Mesenchymal stem cell (in vitro differentiated cells and primary cell): ENCODE measurements around the gene SLC9B1.

Source experiments
- DNase-seq: peaks from one replicate; pipeline ENCODE4 v3.0.0-alpha.2; 2013
- H2AFZ ChIP-seq: one replicate; pipeline ENCODE4 v1.6.1; 2013; ENCODE audit warnings: low read depth, mild to moderate bottlenecking, control low read depth, inconsistent platforms, low read length, moderate library complexity
- H2AK5ac ChIP-seq: 2 replicates; pipeline ENCODE4 v1.6.1; 2013; ENCODE audit warnings: low read length, moderate library complexity, mild to moderate bottlenecking, inconsistent platforms; ENCODE audit not compliant: severe bottlenecking
- H2BK120ac ChIP-seq: one replicate; pipeline ENCODE4 v1.6.1; 2013; ENCODE audit warnings: low read depth, mild to moderate bottlenecking, inconsistent platforms, low read length, moderate library complexity
- H2BK12ac ChIP-seq, 2 experiments: one replicate each; pipeline ENCODE4 v1.6.1; 2013; ENCODE audit warnings: inconsistent platforms in 2 of 2, low read length in 2 of 2, mild to moderate bottlenecking in 2 of 2, moderate library complexity in 2 of 2, control low read depth in 1 of 2
- H2BK15ac ChIP-seq: one replicate; pipeline ENCODE4 v1.6.1; 2013; ENCODE audit warnings: mild to moderate bottlenecking, low read depth, inconsistent platforms; ENCODE audit not compliant: poor library complexity, severe bottlenecking
- H2BK5ac ChIP-seq: 2 replicates; pipeline ENCODE4 v1.6.1; 2013; ENCODE audit warnings: low read depth, mild to moderate bottlenecking, low read length, control low read depth, inconsistent platforms; ENCODE audit not compliant: poor library complexity, severe bottlenecking
- H3K14ac ChIP-seq, 2 experiments: one replicate each; pipeline ENCODE4 v1.6.1; 2013; ENCODE audit warnings: inconsistent platforms in 2 of 2, low read length in 2 of 2, control low read depth in 1 of 2, mild to moderate bottlenecking in 1 of 2, moderate library complexity in 1 of 2
- H3K18ac ChIP-seq, 2 experiments: one replicate each; pipeline ENCODE4 v1.6.1; 2013; ENCODE audit warnings: inconsistent platforms in 2 of 2, low read length in 2 of 2, control low read depth in 1 of 2, low read depth in 1 of 2, mild to moderate bottlenecking in 1 of 2
- H3K23ac ChIP-seq, 2 experiments: one replicate each; pipeline ENCODE4 v1.6.1; 2013; ENCODE audit warnings: inconsistent platforms in 2 of 2, low read length in 2 of 2, mild to moderate bottlenecking in 2 of 2, moderate library complexity in 2 of 2, control low read depth in 1 of 2
- H3K27ac ChIP-seq: 2 replicates; pipeline ENCODE4 v1.5.1; 2013; ENCODE audit warnings: mild to moderate bottlenecking, moderate library complexity, low read length, control low read depth, inconsistent platforms; ENCODE audit not compliant: poor library complexity, severe bottlenecking
- H3K27me3 ChIP-seq, 2 experiments: 2 replicates each; pipeline versions ENCODE4 v1.6.1 to v1.7.0; 2013; ENCODE audit warnings: low read length in 2 of 2, mild to moderate bottlenecking in 2 of 2, moderate library complexity in 2 of 2, control low read depth in 1 of 2, inconsistent platforms in 1 of 2; ENCODE audit not compliant: control insufficient read depth in 1 of 2, insufficient read depth in 1 of 2
- H3K36me3 ChIP-seq, 2 experiments: 2 replicates each; pipeline versions ENCODE4 v1.6.1 to v1.7.0; 2013; ENCODE audit warnings: low read length in 2 of 2, control low read depth in 1 of 2, inconsistent platforms in 1 of 2, low read depth in 1 of 2, mild to moderate bottlenecking in 1 of 2; ENCODE audit not compliant: insufficient read depth in 2 of 2, control insufficient read depth in 1 of 2
- H3K4ac ChIP-seq, 2 experiments: one replicate each; pipeline ENCODE4 v1.6.1; 2013; ENCODE audit warnings: inconsistent platforms in 2 of 2, low read length in 2 of 2, mild to moderate bottlenecking in 2 of 2, moderate library complexity in 2 of 2, control low read depth in 1 of 2, low read depth in 1 of 2
- H3K4me1 ChIP-seq: 2 replicates; pipeline ENCODE4 v1.6.1; 2013; ENCODE audit warnings: low read depth, low read length, control low read depth; ENCODE audit not compliant: control insufficient read depth, insufficient read depth
- H3K4me2 ChIP-seq: 2 replicates; pipeline ENCODE4 v1.6.1; 2013; ENCODE audit warnings: low read length, mild to moderate bottlenecking, inconsistent platforms; ENCODE audit not compliant: poor library complexity, severe bottlenecking
- H3K4me3 ChIP-seq, 2 experiments: 2 replicates each; pipeline versions ENCODE4 v1.5.1 to v1.7.0; 2013; ENCODE audit warnings: low read length in 2 of 2, mild to moderate bottlenecking in 2 of 2, control low read depth in 1 of 2, low read depth in 1 of 2; ENCODE audit not compliant: insufficient read depth in 1 of 2
- H3K79me1 ChIP-seq: replicated peaks from 2 replicates; pipeline ENCODE4 v1.6.1; 2013; ENCODE audit warnings: mild to moderate bottlenecking, control low read depth, low read length, inconsistent platforms; ENCODE audit not compliant: poor library complexity, severe bottlenecking
- H3K9ac ChIP-seq: 2 replicates; pipeline ENCODE4 v1.7.0; 2013; ENCODE audit warnings: mild to moderate bottlenecking, low read length, moderate library complexity
- H3K9me3 ChIP-seq: 2 replicates; pipeline ENCODE4 v1.7.0; 2013; ENCODE audit warnings: mild to moderate bottlenecking, low read length; ENCODE audit not compliant: control insufficient read depth
- H4K8ac ChIP-seq: one replicate; pipeline ENCODE4 v1.6.1; 2013; ENCODE audit warnings: inconsistent platforms, mild to moderate bottlenecking, low read length, moderate library complexity
- H4K91ac ChIP-seq: one replicate; pipeline ENCODE4 v1.6.1; 2013; ENCODE audit warnings: mild to moderate bottlenecking, low read length, inconsistent platforms
- WGBS: methylation state at CpG from one replicate; pipeline ENCODE4 v1.1.7; 2013; ENCODE audit warnings: mixed read lengths; 5-methylcytosine and 5-hydroxymethylcytosine counted together

The SLC9B1 gene

GRCh38 chr4:102862016-102862415 is 157.5 kb downstream of the SLC9B1 start:
- Histone ChIP-seq H3K18ac (no peak overlapping the region), H3K9me3 (peaks cover 24% of the 10 kb centered on the region), H3K4ac (no peak overlapping the region), H3K14ac (no peak overlapping the region), H3K79me1 (peaks cover 10% of the 10 kb centered on the region), H3K4me3 (no peak overlapping the region), H3K4me2 (no peak overlapping the region), H3K27ac (no peak overlapping the region), H3K23ac (no peak overlapping the region), H2BK12ac (no peak overlapping the region), H3K4me1 (no peaks in the 10 kb centered on the region), H3K27me3 (no peaks in the 10 kb centered on the region), H4K91ac (no peak overlapping the region), H2AK5ac (no peak overlapping the region), H2BK5ac (no peak overlapping the region), H2AFZ (no peak overlapping the region), H2BK15ac (no peak overlapping the region), H3K36me3 (no peaks in the 10 kb centered on the region), H4K8ac (no peak overlapping the region), H3K9ac (no peak overlapping the region), H2BK120ac (no peak overlapping the region)
- WGBS = no CpG with 5 or more reads among the region's 1 CpG
- no peak for DNase-seq

GRCh38 chr4:102860611-102861324 is 158.7 kb downstream of the SLC9B1 start:
- Histone ChIP-seq H2BK120ac (no peak overlapping the region), H3K79me1 (peaks cover 10% of the 10 kb centered on the region), H2BK5ac (no peak overlapping the region), H3K4me2 (no peak overlapping the region), H3K14ac (peak overlapping the region in 1 of 2 experiments; percentile 55), H4K91ac (no peak overlapping the region), H3K4me1 (no peaks in the 10 kb centered on the region), H3K4me3 (no peak overlapping the region), H3K27ac (no peak overlapping the region), H2BK15ac (no peak overlapping the region), H3K9me3 (peaks cover 24% of the 10 kb centered on the region), H2AK5ac (no peak overlapping the region), H3K18ac (no peak overlapping the region), H3K23ac (no peak overlapping the region), H3K9ac (no peak overlapping the region), H3K27me3 (no peaks in the 10 kb centered on the region), H4K8ac (no peak overlapping the region), H3K36me3 (no peaks in the 10 kb centered on the region), H2AFZ (no peak overlapping the region), H3K4ac (no peak overlapping the region), H2BK12ac (no peak overlapping the region)
- WGBS = 95% methylated on average over 2 of the region's 2 CpGs
- no peak for DNase-seq

DNA sequence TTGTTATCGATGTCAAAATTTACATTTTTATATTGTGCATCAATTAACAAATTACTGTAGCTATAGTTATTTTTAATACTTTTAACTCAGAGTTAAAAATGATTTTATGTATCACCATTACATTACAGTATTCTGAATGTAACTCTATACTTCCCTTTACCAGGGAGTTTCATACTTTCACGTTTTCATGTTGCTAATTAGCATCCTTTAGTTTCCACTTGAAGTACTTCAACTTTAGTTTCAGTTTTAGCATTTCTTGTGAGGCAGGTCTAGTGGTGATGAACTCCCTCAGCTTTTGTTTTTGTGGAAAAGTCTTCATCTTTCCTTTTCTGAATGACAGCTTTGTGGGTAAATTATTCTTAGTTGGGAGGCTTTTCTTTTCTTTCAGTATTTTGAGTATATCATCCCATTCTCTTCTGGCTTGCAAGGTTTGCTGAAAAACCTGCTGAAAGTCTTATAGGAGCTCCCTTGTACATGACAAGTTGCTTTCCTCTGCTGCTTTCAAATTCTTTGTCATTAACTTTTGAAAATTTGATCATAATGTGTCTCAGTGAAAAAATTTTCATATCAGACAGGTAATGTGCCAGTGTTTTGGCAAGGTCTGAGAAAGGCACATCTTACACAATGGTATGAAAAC is 160.6 kb downstream of the SLC9B1 start:
- Histone ChIP-seq H4K8ac (no peak overlapping the region), H3K79me1 (peaks cover 10% of the 10 kb centered on the region)
- WGBS = no CpG with 5 or more reads among the region's 2 CpGs

More for the DNA sequence above, 160.6 kb downstream of the SLC9B1 start:
- no peak overlapping the region for H3K4me2 ChIP-seq
- H3K27ac ChIP-seq = no peak overlapping the region
- no peaks in the 10 kb centered on the region for H3K36me3 ChIP-seq
- H3K4me3 ChIP-seq = no peak overlapping the region
- H3K4me1 ChIP-seq = no peaks in the 10 kb centered on the region
- H3K4ac ChIP-seq = no peak overlapping the region
- DNase-seq = no peak
- no peak overlapping the region for H2BK120ac ChIP-seq
- H3K9me3 ChIP-seq = peaks cover 24% of the 10 kb centered on the region
- H2BK15ac ChIP-seq = no peak overlapping the region
- no peak overlapping the region for H3K18ac ChIP-seq
- H2AK5ac ChIP-seq = no peak overlapping the region
- no peak overlapping the region for H3K23ac ChIP-seq
- no peak overlapping the region for H2AFZ ChIP-seq
- no peaks in the 10 kb centered on the region for H3K27me3 ChIP-seq
- H2BK12ac ChIP-seq = no peak overlapping the region
- no peak overlapping the region for H3K9ac ChIP-seq
- H2BK5ac ChIP-seq = no peak overlapping the region
- H3K14ac ChIP-seq = no peak overlapping the region
- no peak overlapping the region for H4K91ac ChIP-seq
